ENCODE data around the gene PRR16. TPM values are rescaled to one million over a fixed set of nuclear protein-coding genes. Genes with fewer than 3 reads are reported as not detected.

PRR16 gene
- total RNA-seq, 1 donor from 2014 or later: 12.7 TPM

GRCh38 chr5:120509053-120509452 lies 45.0 kb downstream of the PRR16 start:
- no peak for ATAC-seq
- DNase-seq (ENCODE audit: missing footprints): no peak
- intact Hi-C loops (cut with DNase I): no loop called here

- intact Hi-C loops (cut with DNase I): no loop called here
- ATAC-seq (no peak), DNase-seq (ENCODE audit: missing footprints) (no peak)
These were observed 46.1 kb downstream of the PRR16 start for GRCh38 chr5:120510098-120510637.

GRCh38 chr5:120510994-120511686 lies 47.0 kb downstream of the PRR16 start:
- DNase-seq (ENCODE audit: missing footprints) (no peak), ATAC-seq (no peak)
- intact Hi-C loops (cut with DNase I): no loop called here

- DNase-seq (ENCODE audit: missing footprints) (no peak), ATAC-seq (no peak)
- intact Hi-C loops (cut with DNase I): no loop called here
These were observed 48.0 kb downstream of the PRR16 start for GRCh38 chr5:120512068-120512467.

- intact Hi-C loops (cut with DNase I): no loop called here
- no peak for DNase-seq (ENCODE audit: missing footprints)
- no peak for ATAC-seq
These were observed 48.9 kb downstream of the PRR16 start for GRCh38 chr5:120512791-120513650.

- DNase-seq (ENCODE audit: missing footprints) (no peak), ATAC-seq (no peak)
- intact Hi-C loops (cut with DNase I): no loop called here
These were observed 52.7 kb downstream of the PRR16 start for GRCh38 chr5:120516805-120517204.

GRCh38 chr5:120517607-120518252 lies 53.6 kb downstream of the PRR16 start:
- no peak for DNase-seq (ENCODE audit: missing footprints)
- intact Hi-C loops (cut with DNase I): no loop called here
- ATAC-seq: no peak

- DNase-seq (ENCODE audit: missing footprints) (no peak), ATAC-seq (no peak)
- intact Hi-C loops (cut with DNase I): no loop called here
These were observed 54.5 kb downstream of the PRR16 start for GRCh38 chr5:120518581-120518980.

GRCh38 chr5:120527251-120527650 lies 63.2 kb downstream of the PRR16 start:
- ATAC-seq (no peak), DNase-seq (ENCODE audit: missing footprints) (no peak)
- intact Hi-C loops (cut with DNase I): no loop called here

- no peak for DNase-seq (ENCODE audit: missing footprints)
- intact Hi-C loops (cut with DNase I): no loop called here
- no peak for ATAC-seq
These were observed 64.5 kb downstream of the PRR16 start for GRCh38 chr5:120528609-120529008.

- intact Hi-C loops (cut with DNase I): no loop called here
- ATAC-seq (no peak), DNase-seq (ENCODE audit: missing footprints) (no peak)
These were observed 65.3 kb downstream of the PRR16 start for GRCh38 chr5:120529386-120529785.

- DNase-seq (ENCODE audit: missing footprints) (no peak), ATAC-seq (no peak)
- intact Hi-C loops (cut with DNase I): no loop called here
These were observed 67.1 kb downstream of the PRR16 start for GRCh38 chr5:120531215-120531614.

GRCh38 chr5:120532835-120533234 lies 68.7 kb downstream of the PRR16 start:
- no peak for DNase-seq (ENCODE audit: missing footprints)
- intact Hi-C loops (cut with DNase I): no loop called here

GRCh38 chr5:120533581-120533980 lies 69.5 kb downstream of the PRR16 start:
- ATAC-seq: no peak

More at GRCh38 chr5:120532835-120533234, 68.7 kb downstream of the PRR16 start:
- ATAC-seq: no peak

GRCh38 chr5:120535900-120536299 lies 71.8 kb downstream of the PRR16 start:
- no peak for ATAC-seq
- intact Hi-C loops (cut with DNase I): no loop called here
- no peak for DNase-seq (ENCODE audit: missing footprints)

More at GRCh38 chr5:120533581-120533980, 69.5 kb downstream of the PRR16 start:
- DNase-seq (ENCODE audit: missing footprints): no peak
- intact Hi-C loops (cut with DNase I): no loop called here

- ATAC-seq (no peak), DNase-seq (ENCODE audit: missing footprints) (no peak)
- intact Hi-C loops (cut with DNase I): no loop called here
These were observed 74.0 kb downstream of the PRR16 start for GRCh38 chr5:120538149-120538548.

GRCh38 chr5:120538644-120539043 lies 74.5 kb downstream of the PRR16 start:
- DNase-seq (ENCODE audit: missing footprints) (no peak), ATAC-seq (no peak)
- intact Hi-C loops (cut with DNase I): no loop called here

- ATAC-seq (no peak), DNase-seq (ENCODE audit: missing footprints) (no peak)
- intact Hi-C loops (cut with DNase I): no loop called here
These were observed 75.4 kb downstream of the PRR16 start for GRCh38 chr5:120539471-120539870.

- intact Hi-C loops (cut with DNase I): no loop called here
- no peak for DNase-seq (ENCODE audit: missing footprints)
- no peak for ATAC-seq
These were observed 76.0 kb downstream of the PRR16 start for GRCh38 chr5:120540097-120540496.
